22Rv1 (cell line): Measurements from ENCODE around the gene XPR1.

ENCODE experiments used
- H3K27ac ChIP-seq: fragments of 450-650 bp; 2 replicates; pipeline ENCODE4 v1.5.1; 2017
- CTCF ChIP-seq: fragments of 450-650 bp; IDR thresholded peaks from 2 replicates; pipeline ENCODE4 v1.5.1; 2017; ENCODE audit warnings: mild to moderate bottlenecking
- ZFX ChIP-seq: fragments of 450-650 bp; IDR thresholded peaks from 2 replicates; pipeline ENCODE4 v1.6.1; 2017; ENCODE audit warnings: antibody characterized with exemption, borderline replicate concordance

XPR1 gene

DNA sequence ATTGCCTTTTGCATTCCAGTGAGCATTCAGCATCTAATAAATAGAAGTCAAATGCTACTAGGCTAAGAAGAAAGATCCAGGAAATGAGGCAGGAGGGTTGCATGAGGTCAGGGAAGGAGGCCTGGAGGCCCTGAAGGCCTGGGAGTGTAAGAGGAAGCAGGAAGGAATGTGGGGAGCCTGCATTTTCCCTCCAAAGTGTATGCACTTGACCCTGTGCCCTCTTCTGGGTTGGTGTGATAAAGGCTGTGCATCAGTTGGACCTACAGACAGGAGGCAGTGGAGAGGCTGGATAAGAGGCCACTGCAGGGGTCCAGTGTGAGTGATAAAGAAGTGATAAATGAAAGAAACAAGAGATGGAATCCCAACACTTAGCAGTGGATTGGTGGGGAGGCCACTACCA lies 301.3 kb downstream of the XPR1 start:
- no peak overlapping the region for H3K27ac ChIP-seq
- TF ChIP-seq ZFX (no peak), CTCF (no peak)

- no peak for TF ChIP-seq ZFX
- no peak for TF ChIP-seq CTCF
- H3K27ac ChIP-seq = no peak overlapping the region
These were observed 302.7 kb downstream of the XPR1 start for GRCh38 chr1:180934563-180934962.

DNA sequence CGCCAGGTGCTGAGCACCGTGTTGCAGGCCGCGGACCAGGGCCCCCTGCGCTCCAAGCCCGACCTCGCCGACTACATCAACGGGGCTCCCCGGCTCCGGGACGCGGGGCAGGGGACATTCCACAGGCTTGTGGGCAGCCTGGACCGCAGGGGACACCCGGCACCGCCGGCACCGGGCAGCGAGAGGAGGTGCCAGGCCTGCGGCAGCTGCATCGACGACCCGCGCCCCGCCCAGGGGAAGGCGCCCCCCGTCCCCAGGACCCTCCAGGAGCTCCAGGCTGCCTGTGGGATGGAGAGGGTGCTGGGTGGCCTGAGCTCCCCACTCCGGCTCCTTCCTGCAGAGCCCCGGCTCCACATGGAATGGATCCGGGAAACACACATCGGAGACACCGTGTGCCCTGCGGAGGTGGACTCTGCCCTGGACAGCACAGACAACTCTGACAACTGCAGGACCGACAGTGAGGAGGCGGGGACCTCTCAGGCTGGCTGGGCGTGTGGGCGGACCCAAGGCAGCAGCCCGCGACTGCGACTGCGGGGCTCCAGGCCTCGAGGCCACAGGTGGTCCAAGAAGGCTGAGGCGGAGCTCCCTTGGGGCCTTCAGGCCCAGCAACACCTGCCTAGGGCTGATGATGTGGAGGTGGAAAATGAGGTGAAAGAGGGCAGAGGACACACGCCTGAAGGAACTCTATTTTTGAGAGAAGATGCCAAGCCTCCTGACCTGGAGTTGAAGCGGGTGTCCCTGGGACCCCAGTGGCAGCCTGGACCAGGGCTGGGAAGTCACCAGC lies 303.7 kb downstream of the XPR1 start:
- no peak for TF ChIP-seq ZFX
- no peak for TF ChIP-seq CTCF
- no peak overlapping the region for H3K27ac ChIP-seq

DNA sequence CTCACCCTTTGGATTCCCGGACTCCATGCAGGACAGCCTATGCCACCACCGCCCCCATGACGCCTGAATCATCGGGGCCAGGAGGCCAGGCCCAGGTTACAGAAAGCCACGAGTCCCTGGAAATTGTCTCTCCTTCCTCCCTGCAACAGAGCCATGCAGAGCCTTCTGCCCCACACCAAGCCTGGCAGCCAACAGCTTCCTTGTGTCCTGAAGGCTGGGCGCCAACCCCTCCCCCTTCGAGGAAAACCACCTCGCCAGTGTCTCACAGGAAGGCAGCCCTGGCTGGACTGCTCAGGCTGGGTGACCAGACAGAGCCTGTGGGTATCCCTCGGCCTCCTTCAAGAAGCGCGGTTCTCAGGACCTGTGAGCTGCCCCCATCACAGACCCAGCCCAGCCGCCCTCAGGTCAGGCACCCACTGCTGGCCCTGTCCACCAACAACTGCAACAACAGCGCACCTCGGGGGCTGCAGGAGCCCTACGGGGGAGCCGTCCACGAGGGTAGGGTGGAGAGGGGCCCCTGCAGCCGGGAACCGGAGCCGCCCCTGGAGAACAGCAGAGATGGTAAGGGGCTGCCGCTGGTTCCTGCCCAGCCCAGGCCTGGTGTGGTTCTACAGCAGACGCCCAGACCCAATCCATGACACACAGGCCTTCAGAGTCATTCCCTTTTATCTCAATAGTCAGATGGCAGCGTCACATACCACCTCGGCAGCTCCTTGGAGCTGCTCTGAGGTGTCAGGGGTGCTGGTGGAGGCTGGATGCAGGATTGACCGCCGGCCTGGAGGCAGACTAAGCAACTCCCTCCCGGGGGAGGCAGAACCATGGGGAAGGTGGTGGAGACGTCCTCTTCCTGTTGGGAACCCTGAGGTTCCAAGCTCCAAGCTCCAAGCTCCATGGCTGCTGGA lies 304.5 kb downstream of the XPR1 start:
- TF ChIP-seq CTCF (no peak), ZFX (no peak)
- H3K27ac ChIP-seq = no peak overlapping the region

- TF ChIP-seq ZFX = no peak
- no peak for TF ChIP-seq CTCF
- no peak overlapping the region for H3K27ac ChIP-seq
These were observed 305.2 kb downstream of the XPR1 start for GRCh38 chr1:180937012-180937372.

DNA sequence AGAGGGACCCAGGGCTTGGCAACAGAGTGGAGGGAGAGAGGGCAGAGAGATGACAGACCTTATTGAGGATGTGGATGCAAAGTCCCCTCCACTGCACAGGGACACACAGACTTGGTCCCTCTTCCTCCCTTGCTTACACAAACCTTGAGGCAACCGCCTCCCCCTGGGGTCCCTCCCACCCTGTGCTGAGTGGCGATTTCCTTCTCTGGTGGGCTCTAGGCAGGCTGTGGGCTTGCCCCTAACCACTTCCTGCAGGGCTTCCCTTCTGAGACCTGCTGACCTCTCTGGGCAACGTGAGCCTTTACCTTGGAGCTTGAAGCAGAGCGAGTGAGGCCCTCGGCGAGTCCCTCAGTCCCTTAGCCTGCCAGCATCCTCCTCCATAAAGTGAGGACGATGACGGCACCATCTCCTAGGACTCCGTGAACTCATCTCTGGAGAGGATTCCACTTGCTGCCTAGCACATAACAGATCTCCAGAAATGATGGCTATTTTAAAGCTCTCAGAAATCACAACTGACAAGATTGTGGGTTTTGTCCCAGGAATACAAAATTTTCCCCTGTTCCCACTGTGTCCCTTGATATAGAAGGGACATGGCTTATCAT lies 305.9 kb downstream of the XPR1 start:
- TF ChIP-seq CTCF (no peak), ZFX (no peak)

More for the DNA sequence above, 305.9 kb downstream of the XPR1 start:
- no peak overlapping the region for H3K27ac ChIP-seq
